Neural cell (in vitro differentiated cells): Measurements from ENCODE around the gene GSTM2.

Experiments
- CTCF ChIP-seq: fragments of 450-650 bp; IDR thresholded peaks from 2 replicates; pipeline ENCODE4 v1.5.1; 2014; ENCODE audit warnings: antibody characterized with exemption, mild to moderate bottlenecking, moderate library complexity; ENCODE audit not compliant: poor library complexity, severe bottlenecking
- EP300 ChIP-seq: fragments of 450-650 bp; conservative IDR thresholded peaks from 2 replicates; pipeline ENCODE4 v1.6.1; 2014; ENCODE audit warnings: antibody characterized with exemption, mild to moderate bottlenecking, moderate library complexity; ENCODE audit not compliant: poor library complexity, severe bottlenecking
- EZH2 ChIP-seq: fragments of 200-600, 300-800 bp; shearing (Covaris generic), sonication (generic); IDR thresholded peaks from 2 replicates; pipeline ENCODE4 v1.6.1; 2014; ENCODE audit warnings: antibody characterized with exemption, low read length, borderline replicate concordance, mild to moderate bottlenecking; ENCODE audit not compliant: insufficient read depth, poor library complexity, severe bottlenecking
- MXI1 ChIP-seq: fragments of 450-650 bp; conservative IDR thresholded peaks from 2 replicates; pipeline ENCODE4 v1.6.1; 2014; ENCODE audit warnings: antibody characterized with exemption, mild to moderate bottlenecking; ENCODE audit not compliant: poor library complexity, severe bottlenecking
- POLR2AphosphoS5 ChIP-seq: IDR thresholded peaks from 2 replicates; pipeline ENCODE4 v1.6.1; 2012
- RAD21 ChIP-seq: fragments of 450-650 bp; conservative IDR thresholded peaks from 2 replicates; pipeline ENCODE4 v1.6.1; 2014; ENCODE audit warnings: antibody characterized with exemption, mild to moderate bottlenecking, moderate library complexity
- SMC3 ChIP-seq: fragments of 450-650 bp; conservative IDR thresholded peaks from 2 replicates; pipeline ENCODE4 v1.6.1; 2014; ENCODE audit warnings: antibody characterized with exemption, mild to moderate bottlenecking, moderate library complexity; ENCODE audit not compliant: poor library complexity

GRCh38 chr1:109705411-109705810, 37.6 kb downstream of the GSTM2 start:
- TF ChIP-seq CTCF, result no peak
- no peak for TF ChIP-seq POLR2AphosphoS5
- no peak for TF ChIP-seq MXI1
- TF ChIP-seq SMC3, result no peak
- no peak for TF ChIP-seq RAD21
- TF ChIP-seq EP300, result no peak
- TF ChIP-seq EZH2, result no peak
